HG03045 (cell line): Measurements from ENCODE around the gene SLAIN2.
"Not testable (repeated sequence)": the region's sequence is repeated elsewhere in the genome, so short reads cannot be mapped to it uniquely, and the experiment has no call there.

Experiments
- ATAC-seq: cut with Tn5 transposase; IDR thresholded peaks from one replicate; pipeline ENCODE4 v1.9.1; 2021; ENCODE audit warnings: mild to moderate bottlenecking, moderate library complexity; ENCODE audit not compliant: unreplicated experiment

SLAIN2 gene

GRCh38 chr4:48340965-48341775, at the start of gene SLAIN2:
Gene SLAIN2 (plus strand): TSS chr4:48341529. CDS start chr4:48341740, 211 bp downstream.
- ATAC-seq = peak; percentile 90

GRCh38 chr4:48292218-48292790, 49.0 kb upstream of the SLAIN2 start:
- ATAC-seq = not testable (repeated sequence)

- no peak for ATAC-seq
Measured at GRCh38 chr4:48295116-48295515, 46.2 kb upstream of the SLAIN2 start.

- no peak for ATAC-seq
Measured at GRCh38 chr4:48296365-48296764, 45.0 kb upstream of the SLAIN2 start.

DNA sequence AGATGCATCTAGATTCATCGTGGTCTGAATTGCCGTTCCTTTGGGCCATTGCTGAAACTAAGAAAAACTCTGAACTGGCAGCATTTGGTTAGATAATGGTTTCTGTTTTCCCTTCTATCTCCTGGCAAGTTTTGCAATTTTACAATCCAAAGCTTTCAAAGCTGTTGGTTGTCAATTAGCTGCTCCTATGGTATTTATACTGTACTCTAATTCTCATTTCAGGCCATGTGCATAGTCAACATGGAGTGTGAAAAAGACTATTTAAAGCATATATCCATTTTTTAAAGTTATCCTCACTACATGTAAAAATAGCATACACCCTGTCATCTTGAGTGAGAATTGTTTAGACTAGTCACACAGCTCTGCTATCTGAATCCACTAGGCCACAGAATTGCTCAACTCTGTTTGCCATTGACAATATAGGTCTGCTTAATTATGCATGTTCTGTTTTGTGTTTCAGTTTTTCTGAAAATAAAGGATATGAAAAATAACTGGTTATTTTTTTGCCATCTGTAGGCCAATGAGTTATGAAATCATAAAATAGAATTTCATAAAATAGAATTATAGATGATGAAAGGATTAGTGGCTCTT, 44.0 kb upstream of the SLAIN2 start:
- ATAC-seq = no peak

GRCh38 chr4:48299560-48299959, 41.8 kb upstream of the SLAIN2 start:
- no peak for ATAC-seq

DNA sequence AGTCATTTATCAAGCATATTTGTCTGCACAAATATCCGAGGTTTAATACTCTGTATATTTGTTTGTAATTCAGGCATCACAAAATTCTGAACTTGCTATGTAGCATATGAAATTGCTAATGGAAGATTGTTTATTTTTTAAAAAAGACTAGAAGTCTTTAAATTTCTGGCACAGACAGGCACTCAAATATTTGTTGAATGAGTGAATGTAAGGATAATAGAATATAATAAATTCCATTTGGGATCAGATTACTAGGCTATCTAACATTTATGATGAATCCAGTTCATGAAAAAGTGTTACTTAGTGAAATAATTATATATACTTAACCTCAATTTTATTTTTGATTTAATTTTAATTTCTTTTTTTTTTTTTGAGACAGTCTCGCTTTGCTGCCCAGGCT, 41.3 kb upstream of the SLAIN2 start:
- ATAC-seq = no peak

- no peak for ATAC-seq
Measured at GRCh38 chr4:48305508-48305907, 35.8 kb upstream of the SLAIN2 start.

GRCh38 chr4:48307528-48307927, 33.8 kb upstream of the SLAIN2 start:
- ATAC-seq = no peak

- ATAC-seq = no peak
Measured at GRCh38 chr4:48308901-48309300, 32.4 kb upstream of the SLAIN2 start.

DNA sequence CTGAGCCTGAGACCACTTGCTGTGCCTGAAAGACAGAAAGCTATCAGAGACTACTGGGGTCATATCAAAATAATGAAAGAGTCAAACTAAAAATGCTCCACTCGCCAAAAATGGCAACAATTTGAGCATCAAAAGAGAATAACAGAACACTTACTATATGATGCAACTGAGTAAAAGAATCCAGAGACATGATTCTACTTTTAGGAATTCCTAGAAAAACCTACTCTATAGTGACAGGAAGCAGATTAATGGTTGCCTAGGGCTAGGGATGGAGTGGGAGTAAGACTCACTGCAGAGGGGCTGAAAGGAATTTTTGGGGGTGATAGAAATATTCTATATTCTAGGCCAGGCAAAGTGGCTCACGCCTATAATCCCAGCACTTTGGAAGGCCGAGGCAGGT, 29.4 kb upstream of the SLAIN2 start:
- no peak for ATAC-seq

- ATAC-seq = not testable (repeated sequence)
Measured at GRCh38 chr4:48314746-48315145, 26.6 kb upstream of the SLAIN2 start.

GRCh38 chr4:48315728-48316630, 25.4 kb upstream of the SLAIN2 start:
- ATAC-seq = peak; percentile 81

DNA sequence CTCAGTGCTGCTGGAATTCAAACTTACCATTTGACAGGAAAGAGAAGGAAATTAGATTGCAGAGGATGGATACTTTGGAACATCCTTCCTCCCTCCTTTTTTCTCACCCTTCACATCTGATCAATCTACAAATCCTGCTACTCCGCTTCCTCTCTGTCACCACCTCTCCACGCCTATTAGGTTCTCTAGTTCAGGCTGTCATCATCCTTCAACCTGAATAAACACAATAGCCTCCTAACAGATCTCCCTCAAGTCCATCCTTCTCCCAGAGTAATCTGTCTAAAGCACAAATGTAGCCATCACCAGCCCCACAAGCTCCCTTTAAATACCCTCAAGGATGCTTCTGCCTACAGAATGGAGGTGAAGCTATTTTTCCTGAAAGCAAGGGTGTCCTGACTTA, 20.0 kb upstream of the SLAIN2 start:
- no peak for ATAC-seq

DNA sequence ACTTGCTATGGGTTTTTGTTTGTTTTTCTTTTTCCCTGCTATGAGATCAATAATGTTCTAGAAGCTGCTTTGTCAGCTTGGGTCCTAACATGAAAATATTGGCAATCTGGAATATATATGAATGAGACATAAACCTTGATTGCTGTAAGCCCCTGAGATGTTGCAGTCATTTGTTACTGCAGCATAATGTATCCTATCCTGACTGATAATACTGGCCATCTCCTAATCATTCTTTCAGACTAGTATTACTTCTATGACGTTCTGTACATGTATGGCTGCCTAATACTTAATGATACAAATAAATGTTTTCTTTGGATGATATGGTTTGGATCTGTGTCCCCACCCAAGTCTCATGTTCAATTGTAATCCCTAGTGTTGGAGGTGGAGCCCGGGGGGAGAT, 19.3 kb upstream of the SLAIN2 start:
- no peak for ATAC-seq

DNA sequence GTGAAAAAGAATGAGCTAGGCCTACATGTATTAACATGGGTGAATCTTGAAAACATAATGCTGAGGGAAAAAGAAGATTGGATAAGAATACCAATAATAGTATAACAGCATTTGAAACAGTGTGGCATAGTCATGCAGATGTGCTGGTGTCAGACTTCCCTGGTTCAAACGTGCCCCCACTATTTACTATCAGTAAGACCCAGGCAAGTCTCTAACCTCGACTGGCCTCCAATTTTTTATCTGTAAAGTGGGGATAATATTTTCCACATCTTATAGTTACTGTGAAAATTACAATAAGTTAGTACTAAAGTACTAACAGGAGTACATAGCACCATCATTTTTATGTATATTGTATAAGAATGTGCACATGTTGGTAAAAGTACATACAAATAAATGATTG, 17.0 kb upstream of the SLAIN2 start:
- ATAC-seq = no peak

- ATAC-seq = no peak
Measured at GRCh38 chr4:48329193-48329592, 12.1 kb upstream of the SLAIN2 start.

GRCh38 chr4:48329976-48330375, 11.4 kb upstream of the SLAIN2 start:
- ATAC-seq = no peak

- no peak for ATAC-seq
Measured at GRCh38 chr4:48331577-48332330, 9.6 kb upstream of the SLAIN2 start.

DNA sequence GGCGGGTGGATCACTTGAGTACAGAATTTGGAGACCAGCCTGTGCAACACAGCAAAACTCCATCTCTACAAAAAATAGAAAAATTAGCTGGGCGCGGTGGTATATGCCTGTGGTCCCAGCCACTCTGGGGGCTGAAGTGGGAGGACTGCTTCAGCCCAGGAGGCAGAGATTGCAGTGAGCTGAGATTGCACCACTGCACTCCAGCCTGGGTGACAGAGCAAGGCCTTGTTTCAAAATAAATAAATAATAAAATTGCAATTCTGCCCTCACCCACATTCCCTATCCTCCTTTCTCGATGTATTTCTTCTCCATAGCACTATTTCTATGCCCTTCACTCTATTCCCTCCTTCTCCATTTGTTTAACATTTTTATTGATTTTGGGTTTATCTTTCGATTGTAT, 8.7 kb upstream of the SLAIN2 start:
- no peak for ATAC-seq
